ENCODE data around the gene ATAD3C.
A peak's percentile ranks its signal among the peaks of the same experiment; 100 is the strongest.
"Not testable (repeated sequence)": the region's sequence is repeated elsewhere in the genome, so short reads cannot be mapped to it uniquely, and the experiment has no call there.

Gene ATAD3C

DNA sequence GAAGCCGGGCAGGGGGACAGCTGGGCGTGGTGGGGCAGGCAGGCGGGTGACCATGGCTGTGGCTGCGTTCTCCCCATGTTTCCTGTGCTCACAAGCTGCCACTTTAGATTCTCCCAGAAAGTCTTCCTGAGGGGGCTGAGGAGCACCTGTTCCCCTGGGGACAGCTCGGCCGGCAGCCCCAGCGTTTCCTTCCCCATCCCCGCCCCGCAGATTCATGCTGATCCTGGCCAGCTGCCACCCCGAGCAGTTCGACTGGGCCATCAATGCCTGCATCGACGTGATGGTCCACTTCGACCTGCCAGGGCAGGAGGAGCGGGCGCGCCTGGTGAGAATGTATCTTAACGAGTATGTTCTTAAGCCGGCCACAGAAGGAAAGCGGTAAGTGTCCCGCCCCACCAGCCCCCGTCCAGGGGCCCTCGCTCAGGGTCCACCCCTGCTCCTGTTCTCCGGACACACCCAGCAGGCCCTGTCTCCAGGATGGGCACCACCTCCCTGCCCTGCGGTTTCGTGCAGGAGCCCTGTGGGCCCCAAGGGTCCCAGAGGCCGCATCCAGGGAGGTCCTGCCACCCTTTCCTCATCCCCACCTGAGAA is 11.1 kb downstream of the ATAD3C start:
- H3K9ac ChIP-seq (ENCODE audit: low read depth in 1 of 2, low read length in 2 of 2), result no peak overlapping the region
- H3K9me3 ChIP-seq (ENCODE audit: control insufficient read depth in 2 of 2, low read length in 2 of 2), result no peaks in the 10 kb centered on the region
- no peak overlapping the region for H3K4me3 ChIP-seq (ENCODE audit: low read length in 2 of 2)
- no peaks in the 10 kb centered on the region for H3K27me3 ChIP-seq (ENCODE audit: control insufficient read depth in 2 of 2, insufficient read depth in 2 of 2, low read length in 2 of 2)
- no peaks in the 10 kb centered on the region for H3K4me1 ChIP-seq (ENCODE audit: control insufficient read depth in 2 of 2, insufficient read depth in 2 of 2, low read length in 2 of 2)
- no peak overlapping the region for H3K27ac ChIP-seq (ENCODE audit: low read depth in 2 of 2, low read length in 2 of 2)
- no peaks in the 10 kb centered on the region for H3K36me3 ChIP-seq (ENCODE audit: control insufficient read depth in 2 of 2, insufficient read depth in 2 of 2, low read length in 2 of 2)

DNA sequence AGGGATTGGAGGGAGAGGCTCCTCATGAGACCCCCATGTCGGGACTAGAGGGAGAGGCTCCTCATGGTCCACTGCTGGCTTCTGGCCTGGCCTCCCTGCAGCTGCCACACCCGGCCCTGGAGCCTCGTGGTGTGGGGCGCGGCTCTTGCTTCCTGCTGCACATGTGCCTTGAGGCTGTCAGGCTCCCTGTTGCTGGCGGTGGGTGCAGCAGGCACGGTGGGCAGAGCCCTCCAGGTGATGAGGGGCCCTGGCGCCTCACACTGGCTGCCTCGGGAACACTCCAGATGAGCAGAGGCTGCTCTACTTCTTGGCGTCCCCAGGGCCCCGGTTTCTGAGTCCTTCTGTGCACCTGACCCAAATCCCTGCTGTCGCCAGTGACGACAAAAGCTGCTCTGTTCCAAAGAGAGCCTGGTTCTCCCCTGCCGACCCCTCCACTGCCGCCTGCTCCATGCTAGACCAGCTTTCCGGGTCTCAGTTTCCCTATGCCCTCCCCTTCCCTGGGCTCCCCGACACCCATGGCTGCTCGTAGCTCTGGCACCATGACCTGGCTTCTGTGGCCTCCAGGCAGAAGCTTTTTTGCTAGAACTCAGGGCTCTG is 12.3 kb downstream of the ATAD3C start:
- H3K27ac ChIP-seq (ENCODE audit: low read depth in 2 of 2, low read length in 2 of 2), result peak overlapping the region in 1 of 2 donors; percentile 48
- no peak overlapping the region for H3K4me3 ChIP-seq (ENCODE audit: low read length in 2 of 2)
- no peaks in the 10 kb centered on the region for H3K4me1 ChIP-seq (ENCODE audit: control insufficient read depth in 2 of 2, insufficient read depth in 2 of 2, low read length in 2 of 2)
- H3K36me3 ChIP-seq (ENCODE audit: control insufficient read depth in 2 of 2, insufficient read depth in 2 of 2, low read length in 2 of 2), result no peaks in the 10 kb centered on the region
- no peaks in the 10 kb centered on the region for H3K27me3 ChIP-seq (ENCODE audit: control insufficient read depth in 2 of 2, insufficient read depth in 2 of 2, low read length in 2 of 2)
- H3K9me3 ChIP-seq (ENCODE audit: control insufficient read depth in 2 of 2, low read length in 2 of 2), result no peaks in the 10 kb centered on the region
- H3K9ac ChIP-seq (ENCODE audit: low read depth in 1 of 2, low read length in 2 of 2), result no peak overlapping the region

DNA sequence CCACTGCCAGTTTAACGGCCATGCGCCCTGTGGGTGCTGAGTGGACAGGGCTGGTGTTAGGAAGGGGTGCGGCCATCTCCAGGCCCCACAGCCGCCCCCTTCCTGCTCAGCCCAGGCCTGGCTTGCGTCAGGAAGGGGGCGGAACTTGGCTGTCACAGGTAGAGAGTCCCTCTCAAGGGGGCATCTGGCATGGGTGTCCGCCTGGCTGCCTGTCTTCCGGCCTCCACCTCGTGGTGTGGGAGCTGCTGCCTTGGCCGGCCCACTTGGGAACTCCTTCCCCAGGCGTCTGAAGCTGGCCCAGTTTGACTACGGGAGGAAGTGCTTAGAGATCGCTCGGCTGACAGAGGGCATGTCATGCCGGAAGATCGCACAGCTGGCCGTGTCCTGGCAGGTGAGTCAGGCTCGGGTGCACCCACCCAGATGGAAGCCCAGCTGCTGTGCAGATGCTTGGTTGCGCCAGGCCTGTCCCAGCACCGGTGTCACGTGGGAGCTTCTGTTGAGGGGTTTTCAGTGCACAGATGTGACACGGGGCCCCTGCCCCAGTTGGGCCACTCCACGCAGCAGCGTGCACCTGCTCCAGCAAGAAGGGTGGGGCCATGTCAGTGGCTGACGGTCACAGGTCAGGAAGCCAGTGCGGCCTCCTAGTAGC is 13.0 kb downstream of the ATAD3C start:
- H3K27me3 ChIP-seq (ENCODE audit: control insufficient read depth in 2 of 2, insufficient read depth in 2 of 2, low read length in 2 of 2), result no peaks in the 10 kb centered on the region
- no peaks in the 10 kb centered on the region for H3K9me3 ChIP-seq (ENCODE audit: control insufficient read depth in 2 of 2, low read length in 2 of 2)
- no peaks in the 10 kb centered on the region for H3K4me1 ChIP-seq (ENCODE audit: control insufficient read depth in 2 of 2, insufficient read depth in 2 of 2, low read length in 2 of 2)
- no peak overlapping the region for H3K9ac ChIP-seq (ENCODE audit: low read depth in 1 of 2, low read length in 2 of 2)
- peak overlapping the region in 1 of 2 donors; percentile 48 for H3K27ac ChIP-seq (ENCODE audit: low read depth in 2 of 2, low read length in 2 of 2)
- H3K36me3 ChIP-seq (ENCODE audit: control insufficient read depth in 2 of 2, insufficient read depth in 2 of 2, low read length in 2 of 2), result no peaks in the 10 kb centered on the region
- peak overlapping the region in 1 of 2 donors; percentile 20 for H3K4me3 ChIP-seq (ENCODE audit: low read length in 2 of 2)

DNA sequence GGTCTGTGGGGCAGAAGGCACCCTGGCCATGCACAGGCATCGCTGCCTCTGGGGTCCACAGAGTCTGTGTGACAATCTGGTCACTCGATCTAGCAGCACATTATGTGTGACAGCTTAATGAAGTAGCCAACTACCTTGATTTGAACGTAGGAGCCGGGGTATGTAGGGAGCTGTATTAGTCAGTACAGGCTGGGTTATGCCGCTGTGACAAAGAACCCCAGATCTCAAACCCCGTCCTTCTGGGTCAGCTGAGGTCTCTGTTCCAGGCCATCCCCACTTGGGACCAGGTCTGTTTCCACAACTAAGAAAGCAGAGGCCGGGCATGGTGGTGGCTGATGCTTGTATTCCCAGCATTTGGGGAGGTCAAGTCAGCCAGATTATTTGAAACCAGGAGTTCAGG is 13.8 kb downstream of the ATAD3C start:
- Histone ChIP-seq H3K9me3 (ENCODE audit: control insufficient read depth in 2 of 2, low read length in 2 of 2) (no peaks in the 10 kb centered on the region), H3K9ac (ENCODE audit: low read depth in 1 of 2, low read length in 2 of 2) (no peak overlapping the region), H3K27me3 (ENCODE audit: control insufficient read depth in 2 of 2, insufficient read depth in 2 of 2, low read length in 2 of 2) (no peaks in the 10 kb centered on the region), H3K27ac (ENCODE audit: low read depth in 2 of 2, low read length in 2 of 2) (no peak overlapping the region), H3K4me3 (ENCODE audit: low read length in 2 of 2) (no peak overlapping the region), H3K4me1 (ENCODE audit: control insufficient read depth in 2 of 2, insufficient read depth in 2 of 2, low read length in 2 of 2) (no peaks in the 10 kb centered on the region), H3K36me3 (ENCODE audit: control insufficient read depth in 2 of 2, insufficient read depth in 2 of 2, low read length in 2 of 2) (no peaks in the 10 kb centered on the region)

GRCh38 chr1:1468196-1468985 is 18.9 kb downstream of the ATAD3C start:
- H3K36me3 ChIP-seq (ENCODE audit: control insufficient read depth in 2 of 2, insufficient read depth in 2 of 2, low read length in 2 of 2); H3K9me3 ChIP-seq (ENCODE audit: control insufficient read depth in 2 of 2, low read length in 2 of 2); H3K27me3 ChIP-seq (ENCODE audit: control insufficient read depth in 2 of 2, insufficient read depth in 2 of 2, low read length in 2 of 2): not testable (repeated sequence)

DNA sequence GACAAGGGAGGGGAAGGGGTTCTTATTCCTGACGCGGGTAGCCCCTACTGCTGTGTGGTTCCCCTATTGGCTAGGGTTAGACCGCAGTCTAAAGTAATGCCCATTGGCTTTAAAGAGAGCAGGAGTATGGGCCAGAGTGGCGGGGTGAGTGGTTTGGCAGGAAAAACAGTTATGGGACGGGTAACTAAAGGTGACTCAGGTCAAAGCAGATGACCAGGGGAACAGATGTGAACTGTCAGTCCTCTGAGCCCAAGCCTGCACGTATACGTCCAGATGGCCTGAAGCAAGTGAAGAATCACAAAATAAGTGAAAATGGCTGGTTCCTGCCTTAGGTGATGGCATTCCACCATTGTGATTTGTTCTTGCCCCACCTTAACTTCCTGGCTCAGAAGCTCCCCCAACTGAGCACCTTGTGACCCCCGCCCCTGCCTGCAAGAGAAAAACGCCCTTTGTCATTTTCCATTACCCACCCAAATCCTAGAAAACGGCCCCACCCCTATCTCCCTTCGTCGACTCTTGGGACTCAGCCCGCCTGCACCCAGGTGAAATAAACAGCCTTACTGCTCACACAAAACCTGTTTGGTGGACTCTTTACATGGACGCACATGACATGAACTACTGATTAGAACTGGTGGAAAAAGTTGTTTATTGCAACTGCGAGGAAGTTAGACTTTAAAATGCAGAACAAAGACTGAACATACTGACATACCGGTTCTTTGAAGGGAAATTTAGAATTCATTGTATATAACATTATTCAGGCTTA is 21.3 kb downstream of the ATAD3C start:
- H3K4me1 ChIP-seq (ENCODE audit: control insufficient read depth in 2 of 2, insufficient read depth in 2 of 2, low read length in 2 of 2), result peaks cover 11 to 12% of the 10 kb centered on the region in 2 donors

More at GRCh38 chr1:1468196-1468985, 18.9 kb downstream of the ATAD3C start:
- not testable (repeated sequence) for H3K4me3 ChIP-seq (ENCODE audit: low read length in 2 of 2); H3K27ac ChIP-seq (ENCODE audit: low read depth in 2 of 2, low read length in 2 of 2); H3K9ac ChIP-seq (ENCODE audit: low read depth in 1 of 2, low read length in 2 of 2)
- H3K4me1 ChIP-seq (ENCODE audit: control insufficient read depth in 2 of 2, insufficient read depth in 2 of 2, low read length in 2 of 2), result peaks cover 11 to 12% of the 10 kb centered on the region in 2 donors

GRCh38 chr1:1471389-1472052 is 22.0 kb downstream of the ATAD3C start, which contains the start of gene ATAD3B:
ATAD3B (plus strand) TSS chr1:1471765; CDS start chr1:1471885, 120 bp downstream.
- Histone ChIP-seq H3K27me3 (ENCODE audit: control insufficient read depth in 2 of 2, insufficient read depth in 2 of 2, low read length in 2 of 2) (no peaks in the 10 kb centered on the region), H3K9ac (ENCODE audit: low read depth in 1 of 2, low read length in 2 of 2) (peak within 1 kb of the TSS; percentile 78 to 81), H3K9me3 (ENCODE audit: control insufficient read depth in 2 of 2, low read length in 2 of 2) (no peaks in the 10 kb centered on the region), H3K27ac (ENCODE audit: low read depth in 2 of 2, low read length in 2 of 2) (peak within 1 kb of the TSS; percentile 85 to 87), H3K4me3 (ENCODE audit: low read length in 2 of 2) (peak within 1 kb of the TSS; percentile 79 to 85), H3K36me3 (ENCODE audit: control insufficient read depth in 2 of 2, insufficient read depth in 2 of 2, low read length in 2 of 2) (no peaks in the 10 kb centered on the region), H3K4me1 (ENCODE audit: control insufficient read depth in 2 of 2, insufficient read depth in 2 of 2, low read length in 2 of 2) (peaks cover 11 to 12% of the 10 kb centered on the region in 2 donors)

More for the DNA sequence above, 21.3 kb downstream of the ATAD3C start:
- Histone ChIP-seq H3K36me3 (ENCODE audit: control insufficient read depth in 2 of 2, insufficient read depth in 2 of 2, low read length in 2 of 2) (no peaks in the 10 kb centered on the region), H3K9me3 (ENCODE audit: control insufficient read depth in 2 of 2, low read length in 2 of 2) (no peaks in the 10 kb centered on the region), H3K9ac (ENCODE audit: low read depth in 1 of 2, low read length in 2 of 2) (peak overlapping the region; percentile 78 to 81), H3K27ac (ENCODE audit: low read depth in 2 of 2, low read length in 2 of 2) (peak overlapping the region; percentile 85 to 87), H3K4me3 (ENCODE audit: low read length in 2 of 2) (peak overlapping the region; percentile 79 to 85), H3K27me3 (ENCODE audit: control insufficient read depth in 2 of 2, insufficient read depth in 2 of 2, low read length in 2 of 2) (no peaks in the 10 kb centered on the region)

DNA sequence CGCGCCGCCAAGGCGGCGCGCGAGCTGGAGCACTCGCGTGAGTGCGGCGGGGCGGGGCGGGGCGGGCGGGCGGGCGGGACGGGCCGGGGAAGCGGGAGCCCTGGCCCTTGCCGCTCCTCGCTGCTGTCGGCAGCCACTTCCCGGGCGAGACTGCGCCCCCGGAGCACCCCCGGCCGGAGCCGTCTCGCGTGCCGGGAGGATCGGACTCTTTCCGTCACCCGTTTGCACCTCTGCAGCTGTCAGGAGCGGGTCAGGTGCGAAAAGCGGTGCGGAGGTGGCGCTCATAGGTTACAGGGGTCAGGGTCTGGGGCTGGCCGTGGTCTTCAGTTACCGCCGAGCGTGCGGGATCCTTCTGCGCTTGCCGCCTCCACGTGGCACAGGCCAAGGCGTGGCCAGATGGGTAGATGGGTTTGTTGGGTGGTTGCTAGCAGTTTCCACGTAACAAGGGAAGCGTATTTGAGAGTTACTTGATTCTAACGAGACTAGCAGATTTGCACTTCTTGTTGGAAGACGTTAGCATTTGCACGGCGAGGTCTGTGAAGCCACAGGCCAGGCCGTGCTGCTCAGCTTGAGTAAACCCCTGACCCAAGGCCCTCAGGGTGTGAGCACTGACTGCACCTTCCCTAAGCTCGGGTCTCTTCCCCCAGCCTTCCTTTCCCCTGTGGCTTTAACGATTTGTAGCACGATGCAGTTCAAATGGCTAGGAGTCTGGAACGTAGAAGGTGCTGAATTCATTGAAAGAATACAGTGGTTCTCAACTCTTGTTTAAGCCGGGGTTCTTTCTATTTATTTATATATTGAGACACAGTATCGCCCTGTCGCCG is 22.8 kb downstream of the ATAD3C start:
- H3K9me3 ChIP-seq (ENCODE audit: control insufficient read depth in 2 of 2, low read length in 2 of 2); H3K36me3 ChIP-seq (ENCODE audit: control insufficient read depth in 2 of 2, insufficient read depth in 2 of 2, low read length in 2 of 2); H3K27me3 ChIP-seq (ENCODE audit: control insufficient read depth in 2 of 2, insufficient read depth in 2 of 2, low read length in 2 of 2): not testable (repeated sequence)
- Histone ChIP-seq H3K9ac (ENCODE audit: low read depth in 1 of 2, low read length in 2 of 2) (peak overlapping the region in 1 of 2 donors; percentile 1), H3K27ac (ENCODE audit: low read depth in 2 of 2, low read length in 2 of 2) (peak overlapping the region in 1 of 2 donors; percentile 87), H3K4me1 (ENCODE audit: control insufficient read depth in 2 of 2, insufficient read depth in 2 of 2, low read length in 2 of 2) (peaks cover 11 to 12% of the 10 kb centered on the region in 2 donors), H3K4me3 (ENCODE audit: low read length in 2 of 2) (peak overlapping the region; percentile 64 to 76)
